Activated gamma-delta T cell treated with anti-CD3 and anti-CD28 coated beads, Interleukin-2, amount 50 U/mL, for 16 hours (primary cell): Measurements from ENCODE around the gene BBS7.

Source experiments
- DNase-seq: peaks from one replicate; pipeline ENCODE4 v3.0.0-alpha.2; 2020; ENCODE audit warnings: low read depth

BBS7 gene

GRCh38 chr4:121790976-121791375, 79.3 kb downstream of the BBS7 start:
- no peak for DNase-seq

GRCh38 chr4:121789960-121790829, 80.1 kb downstream of the BBS7 start:
- DNase-seq = no peak

GRCh38 chr4:121789455-121789854, 80.8 kb downstream of the BBS7 start:
- DNase-seq = no peak

GRCh38 chr4:121788896-121789295, 81.4 kb downstream of the BBS7 start:
- DNase-seq = no peak

- DNase-seq = no peak
Measured at GRCh38 chr4:121786221-121786620, 84.1 kb downstream of the BBS7 start.

GRCh38 chr4:121785479-121785878, 84.8 kb downstream of the BBS7 start:
- no peak for DNase-seq

GRCh38 chr4:121784975-121785374, 85.3 kb downstream of the BBS7 start:
- DNase-seq = no peak

GRCh38 chr4:121784401-121784800, 85.9 kb downstream of the BBS7 start:
- no peak for DNase-seq

GRCh38 chr4:121783210-121783609, 87.1 kb downstream of the BBS7 start:
- no peak for DNase-seq

GRCh38 chr4:121778991-121779628, 91.2 kb downstream of the BBS7 start:
- no peak for DNase-seq

- no peak for DNase-seq
Measured at GRCh38 chr4:121777625-121778024, 92.6 kb downstream of the BBS7 start.

GRCh38 chr4:121776610-121777401, 93.5 kb downstream of the BBS7 start:
- DNase-seq = no peak
